ENCODE results near the gene CA11.

DNA sequence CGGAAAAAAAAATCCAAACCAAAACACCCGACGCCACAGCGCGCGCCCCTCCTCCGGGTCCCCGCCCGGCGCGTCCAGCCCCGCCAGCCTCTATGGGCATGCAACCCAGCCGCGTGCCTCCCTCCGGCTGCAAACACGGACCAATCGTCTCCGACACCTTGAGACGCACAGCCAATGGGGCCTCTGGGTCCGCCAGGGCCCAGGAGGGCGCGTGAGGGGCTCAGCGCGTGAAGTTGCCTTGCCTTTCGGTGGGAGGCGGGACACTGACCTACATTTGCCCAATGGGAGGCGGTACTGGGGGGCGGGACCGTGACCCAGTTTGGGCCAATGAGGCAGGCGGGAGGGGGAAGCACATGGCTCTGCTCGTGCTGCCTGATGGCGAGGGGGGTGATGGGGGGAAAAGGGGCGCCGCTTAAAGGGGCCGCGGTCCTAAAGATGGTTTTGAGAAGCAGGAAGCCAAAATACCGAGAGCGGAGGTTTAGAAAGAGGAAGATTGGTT lies 8.5 kb downstream of the CA11 start:
- TF ChIP-seq, protein P1, sequence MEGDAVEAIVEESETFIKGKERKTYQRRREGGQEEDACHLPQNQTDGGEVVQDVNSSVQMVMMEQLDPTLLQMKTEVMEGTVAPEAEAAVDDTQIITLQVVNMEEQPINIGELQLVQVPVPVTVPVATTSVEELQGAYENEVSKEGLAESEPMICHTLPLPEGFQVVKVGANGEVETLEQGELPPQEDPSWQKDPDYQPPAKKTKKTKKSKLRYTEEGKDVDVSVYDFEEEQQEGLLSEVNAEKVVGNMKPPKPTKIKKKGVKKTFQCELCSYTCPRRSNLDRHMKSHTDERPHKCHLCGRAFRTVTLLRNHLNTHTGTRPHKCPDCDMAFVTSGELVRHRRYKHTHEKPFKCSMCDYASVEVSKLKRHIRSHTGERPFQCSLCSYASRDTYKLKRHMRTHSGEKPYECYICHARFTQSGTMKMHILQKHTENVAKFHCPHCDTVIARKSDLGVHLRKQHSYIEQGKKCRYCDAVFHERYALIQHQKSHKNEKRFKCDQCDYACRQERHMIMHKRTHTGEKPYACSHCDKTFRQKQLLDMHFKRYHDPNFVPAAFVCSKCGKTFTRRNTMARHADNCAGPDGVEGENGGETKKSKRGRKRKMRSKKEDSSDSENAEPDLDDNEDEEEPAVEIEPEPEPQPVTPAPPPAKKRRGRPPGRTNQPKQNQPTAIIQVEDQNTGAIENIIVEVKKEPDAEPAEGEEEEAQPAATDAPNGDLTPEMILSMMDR (conservative IDR thresholded peaks at IDR 0.05; ENCODE audit: low read depth, low read length) = no peak
- no peak for TF ChIP-seq EZH2 (IDR thresholded peaks at IDR 0.05; ENCODE audit: borderline replicate concordance, low read depth, low read length, poor library complexity, severe bottlenecking)

Data from A673 (cell line).